ENCODE measurements around the gene RDH5. TPM values are rescaled to one million over a fixed set of nuclear protein-coding genes. Genes with fewer than 3 reads are reported as not detected.

The RDH5 gene
- total and polyA plus RNA-seq, 2 of the 13 experiments (the other 11 are each of a cell fraction or from before 2014, with no cell fraction given): 2.6 to 5.7 TPM

- TF ChIP-seq ZNF276 (CRISPR knock-in tag; IDR thresholded peaks at IDR 0.05; ENCODE audit: low read depth) (0 out of 2 replicates have a peak, but pooled peaks have one; percentile 26), ZNF256 (CRISPR knock-in tag; conservative IDR thresholded peaks at IDR 0.05) (no peak), TGIF2 (CRISPR knock-in tag; IDR thresholded peaks at IDR 0.05) (peak; percentile 70), E2F5 (CRISPR knock-in tag; conservative IDR thresholded peaks at IDR 0.05) (peak; percentile 79; the same call in 1 of the 2 replicates), SP4 (CRISPR knock-in tag; IDR thresholded peaks at IDR 0.05) (peak; percentile 88; the same call in 1 of the 2 replicates), ZFP41 (CRISPR knock-in tag; IDR thresholded peaks at IDR 0.05; ENCODE audit: borderline replicate concordance) (no peak), USF2 (IDR thresholded peaks at IDR 0.05; ENCODE audit: low read depth, low read length) (peak; percentile 100), USF2 (CRISPR knock-in tag; IDR thresholded peaks at IDR 0.05; ENCODE audit: borderline replicate concordance) (peak; percentile 100; the same call in 1 of the 2 replicates), ZFP36L1 (CRISPR knock-in tag; IDR thresholded peaks at IDR 0.05) (no peak), ISL2 (CRISPR knock-in tag; IDR thresholded peaks at IDR 0.05) (no peak), ZNF841 (CRISPR knock-in tag; IDR thresholded peaks at IDR 0.05; ENCODE audit: borderline replicate concordance) (no peak), ZNF564 (CRISPR knock-in tag; IDR thresholded peaks at IDR 0.05) (no peak), TERF1 (CRISPR knock-in tag; IDR thresholded peaks at IDR 0.05) (no peak), SMYD3 (CRISPR knock-in tag; IDR thresholded peaks at IDR 0.05) (no peak), AFF4 (CRISPR knock-in tag; IDR thresholded peaks at IDR 0.05) (0 out of 2 replicates have a peak, but pooled peaks have one; percentile 71), ZNF549 (CRISPR knock-in tag; IDR thresholded peaks at IDR 0.05) (no peak), ZNF225 (CRISPR knock-in tag; IDR thresholded peaks at IDR 0.05) (no peak), ZBTB38 (CRISPR knock-in tag; IDR thresholded peaks at IDR 0.05) (no peak), ZNF143 (CRISPR knock-in tag; IDR thresholded peaks at IDR 0.05) (no peak)
Measured at GRCh38 chr12:55715833-55716581, 4.2 kb upstream of the RDH5 start, which contains the start of gene BLOC1S1 (continued).
